Esophagus squamous epithelium (tissue), 5 donors: ENCODE measurements around the gene RRBP1. TPM values are rescaled to one million over a fixed set of nuclear protein-coding genes. Genes with fewer than 3 reads are reported as not detected.
A peak's percentile ranks its signal among the peaks of the same experiment; 100 is the strongest.

Source experiments
- DNase-seq: peaks from one replicate; lab custom pipeline; 2025; lab: John Stamatoyannopoulos, UW
- H3K27ac ChIP-seq, 4 donors: fragments of 200-600 bp; sonication (generic); one replicate each; pipeline ENCODE4 v1.5.1; 2016 to 2019; ENCODE audit warnings: mild to moderate bottlenecking in 1 of 4
- H3K27me3 ChIP-seq, 4 donors: fragments of 200-600 bp; sonication (generic); 1 replicate in 3 of 4; 2 replicates in 1 of 4; pipeline versions ENCODE4 v1.5.1 to v1.6.0; 2017 to 2021; ENCODE audit warnings: antibody characterized with exemption in 1 of 4
- H3K36me3 ChIP-seq, 3 donors: fragments of 200-600 bp; sonication (generic); one replicate each; pipeline ENCODE4 v1.5.1; 2016 to 2019
- H3K4me1 ChIP-seq, 3 donors: fragments of 200-600 bp; sonication (generic); one replicate each; pipeline ENCODE4 v1.5.1; 2017 to 2019
- H3K4me3 ChIP-seq, 4 donors: fragments of 200-600 bp; sonication (generic); 1 replicate in 3 of 4; 2 replicates in 1 of 4; pipeline ENCODE4 v1.5.1; 2016 to 2019; ENCODE audit warnings: mild to moderate bottlenecking in 2 of 4, moderate library complexity in 1 of 4
- H3K9me3 ChIP-seq, 3 donors: fragments of 200-600 bp; sonication (generic); one replicate each; pipeline ENCODE4 v1.5.1; 2016 to 2019
- CTCF ChIP-seq, 6 experiments: fragments of 450-650 bp in 4 of 6; fragments of 200-600 bp in 2 of 6; sonication (generic) in 2 of 6; IDR thresholded peaks; one replicate each; pipeline ENCODE4 v1.5.1; 2016 to 2019; ENCODE audit warnings: antibody characterized with exemption in 6 of 6, mild to moderate bottlenecking in 4 of 6, moderate library complexity in 4 of 6
- POLR2A ChIP-seq, 4 donors: fragments of 450-650 bp; IDR thresholded peaks; one replicate each; pipeline ENCODE4 v1.6.1; 2017; ENCODE audit warnings: antibody characterized with exemption in 4 of 4, mild to moderate bottlenecking in 4 of 4, moderate library complexity in 3 of 4
- WGBS, 2 donors: methylation state at CpG; one replicate each; pipeline ENCODE4 v1.1.5; 2018; 5-methylcytosine and 5-hydroxymethylcytosine counted together
- intact Hi-C: fragments of 100-400 bp; cut with DNase I; formaldehyde crosslinking; loops from one replicate; pipeline ENCODE4 v1.15.0; 2022
- total RNA-seq, 4 donors: library from RNA; depleted of rRNA; stranded (reverse); fragments of >200 nt; gene quantifications; one replicate each; pipeline ENCODE4 v1.1.0, GENCODE V29; 2016
- donor health status: DM: yes; HTN: yes; CAD: no.

The RRBP1 gene
- total RNA-seq, 4 donors from 2014 or later, result 61.4 to 128 (median 72.7) TPM

GRCh38 chr20:17570347-17571152, 111.5 kb downstream of the RRBP1 start:
- Histone ChIP-seq H3K27ac (peak overlapping the region; percentile 98 to 100 (median 100)), H3K27me3 (no peaks in the 10 kb centered on the region), H3K4me3 (peak overlapping the region; percentile 83 to 98 (median 94)), H3K36me3 (peaks cover 0 to 17% (median 0%) of the 10 kb centered on the region in 3 donors), H3K4me1 (peaks cover 19 to 62% (median 37%) of the 10 kb centered on the region in 3 donors), H3K9me3 (no peaks in the 10 kb centered on the region)
- DNase-seq, result no peak
- 1% methylated on average over 13 to 15 of the region's 43 CpGs for WGBS, 2 donors
- intact Hi-C loops, result no loop called here
- TF ChIP-seq POLR2A (IDR thresholded peaks at IDR 0.05) (no peak), CTCF (IDR thresholded peaks at IDR 0.05) (no peak)

GRCh38 chr20:17569616-17570346, 112.3 kb downstream of the RRBP1 start, which contains the start of gene DSTN:
Gene DSTN (plus strand): TSS chr20:17570075. CDS start chr20:17570209, 134 bp downstream.
- Histone ChIP-seq H3K27ac (peak within 1 kb of the TSS; percentile 98 to 100 (median 100)), H3K4me1 (peaks cover 19 to 54% (median 37%) of the 10 kb centered on the region in 3 donors), H3K36me3 (peaks cover 0 to 10% (median 0%) of the 10 kb centered on the region in 3 donors), H3K9me3 (no peaks in the 10 kb centered on the region), H3K4me3 (peak within 1 kb of the TSS; percentile 83 to 98 (median 94)), H3K27me3 (no peaks in the 10 kb centered on the region)
- WGBS, 2 donors, result no CpG with 5 or more reads among the region's 70 CpGs
- intact Hi-C loops, result no loop called here
- DNase-seq, result peak; percentile 29
- TF ChIP-seq CTCF (IDR thresholded peaks at IDR 0.05), result no peak
- TF ChIP-seq POLR2A (IDR thresholded peaks at IDR 0.05), result peak in 3 of 4 donors; percentile 92 to 99 (median 98)

GRCh38 chr20:17568972-17569521, 113.0 kb downstream of the RRBP1 start:
- 0 to 1% methylated on average over 28 to 34 of the region's 38 CpGs for WGBS, 2 donors
- H3K4me3 ChIP-seq, result peak overlapping the region; percentile 83 to 98 (median 94)
- no peaks in the 10 kb centered on the region for H3K9me3 ChIP-seq
- peaks cover 18 to 49% (median 34%) of the 10 kb centered on the region in 3 donors for H3K4me1 ChIP-seq
- no peaks in the 10 kb centered on the region for H3K27me3 ChIP-seq
- TF ChIP-seq POLR2A (IDR thresholded peaks at IDR 0.05), result peak in 3 of 4 donors; percentile 38 to 65 (median 51)
- TF ChIP-seq CTCF (IDR thresholded peaks at IDR 0.05), result no peak
- intact Hi-C loops, result no loop called here
- H3K27ac ChIP-seq, result peak overlapping the region; percentile 98 to 100 (median 100)
- H3K36me3 ChIP-seq, result peaks cover 0 to 6% (median 0%) of the 10 kb centered on the region in 3 donors
- DNase-seq, result no peak

DNA sequence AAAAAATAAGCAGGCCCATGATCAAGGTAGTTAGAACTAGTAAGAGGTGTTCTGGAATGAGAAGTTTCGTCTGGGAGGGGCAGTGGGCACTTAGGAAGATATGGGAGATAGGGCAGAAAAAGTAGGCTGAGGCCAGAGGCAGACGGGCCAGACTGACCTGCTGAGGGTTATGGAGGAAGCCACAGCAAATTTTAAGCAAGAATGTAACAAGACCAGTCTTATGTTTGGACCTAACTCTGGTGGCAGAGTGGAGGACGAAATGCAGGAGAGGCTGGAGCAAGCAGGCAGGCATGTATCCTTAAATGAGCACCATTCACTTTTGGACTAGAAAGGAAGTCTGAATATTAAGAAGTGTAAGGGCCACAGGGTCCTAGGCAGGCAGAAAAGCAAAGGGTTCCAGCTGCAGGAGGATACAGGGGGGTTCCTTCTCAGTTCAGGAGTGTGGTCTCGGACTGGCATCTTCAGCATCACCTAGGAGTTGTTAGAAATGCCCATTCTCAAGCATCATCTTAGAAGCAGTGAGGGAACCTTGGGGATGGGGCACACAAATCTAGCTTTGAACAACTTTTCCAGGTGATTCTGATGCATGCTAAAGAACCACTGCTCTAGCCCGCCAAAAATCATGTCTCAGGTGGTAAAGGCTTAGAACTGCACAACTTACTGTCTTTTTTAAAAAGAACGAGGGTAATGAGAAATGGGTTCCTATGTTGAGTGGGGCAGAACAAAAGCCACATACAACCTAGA, 113.8 kb downstream of the RRBP1 start:
- Histone ChIP-seq H3K36me3 (no peaks in the 10 kb centered on the region), H3K4me3 (peak overlapping the region; percentile 83 to 98 (median 94)), H3K27ac (peak overlapping the region; percentile 98 to 100 (median 100)), H3K9me3 (no peaks in the 10 kb centered on the region), H3K4me1 (peaks cover 9 to 45% (median 30%) of the 10 kb centered on the region in 3 donors), H3K27me3 (no peaks in the 10 kb centered on the region)
- WGBS, 2 donors, result 52 to 72% methylated on average over 6 of the region's 6 CpGs
- intact Hi-C loops, result no loop called here
- DNase-seq, result no peak
- no peak for TF ChIP-seq POLR2A (IDR thresholded peaks at IDR 0.05)
- peak in 1 of 6 experiments; percentile 4 for TF ChIP-seq CTCF (IDR thresholded peaks at IDR 0.05)
